ENCODE measurements around the gene EFCAB6.

- TF ChIP-seq CTCF (IDR thresholded peaks at IDR 0.05) (no peak), POLR2A (IDR thresholded peaks at IDR 0.05) (no peak)
Measured at GRCh38 chr22:43491737-43492136, 320.4 kb downstream of the EFCAB6 start.

Data from adrenal gland (tissue), 5 donors.